Liver (tissue), 9 donors: ENCODE measurements around the gene FAM78A. TPM values are rescaled to one million over a fixed set of nuclear protein-coding genes. Genes with fewer than 3 reads are reported as not detected.

ENCODE experiments used
- DNase-seq: peaks from one replicate; pipeline ENCODE4 v3.0.0-alpha.2; 2017; ENCODE audit warnings: low spot score
- H3K27ac ChIP-seq, 2 donors: one replicate each; pipeline ENCODE4 v1.7.0; 2013; ENCODE audit warnings: inconsistent platforms in 2 of 2, low read length in 2 of 2, control low read depth in 1 of 2, low read depth in 1 of 2, mild to moderate bottlenecking in 1 of 2
- H3K27me3 ChIP-seq, 4 donors: one replicate each; pipeline versions ENCODE4 v1.6.1 to v1.7.0; 2013; ENCODE audit warnings: low read length in 3 of 4, inconsistent platforms in 1 of 4, mild to moderate bottlenecking in 1 of 4, moderate library complexity in 1 of 4; ENCODE audit not compliant: control insufficient read depth in 4 of 4, insufficient read depth in 4 of 4
- H3K36me3 ChIP-seq, 4 donors: one replicate each; pipeline versions ENCODE4 v1.6.1 to v1.7.0; 2013; ENCODE audit warnings: low read length in 3 of 4, mild to moderate bottlenecking in 3 of 4, low read depth in 1 of 4, moderate library complexity in 1 of 4; ENCODE audit not compliant: control insufficient read depth in 4 of 4, insufficient read depth in 3 of 4
- H3K4me1 ChIP-seq, 4 donors: one replicate each; pipeline versions ENCODE4 v1.6.1 to v1.7.0; 2013; ENCODE audit warnings: low read length in 3 of 4, mild to moderate bottlenecking in 3 of 4, moderate library complexity in 1 of 4; ENCODE audit not compliant: control insufficient read depth in 4 of 4, insufficient read depth in 4 of 4
- H3K4me3 ChIP-seq, 3 donors: one replicate each; pipeline versions ENCODE4 v1.6.1 to v1.7.0; 2013; ENCODE audit warnings: low read length in 3 of 3, control low read depth in 1 of 3, low read depth in 1 of 3, mild to moderate bottlenecking in 1 of 3
- H3K9ac ChIP-seq, 2 donors: one replicate each; pipeline ENCODE4 v1.7.0; 2013; ENCODE audit warnings: low read length in 2 of 2, mild to moderate bottlenecking in 2 of 2, moderate library complexity in 2 of 2, control low read depth in 1 of 2, low read depth in 1 of 2
- H3K9me3 ChIP-seq, 4 donors: one replicate each; pipeline versions ENCODE4 v1.6.1 to v1.7.0; 2013; ENCODE audit warnings: low read length in 3 of 4; ENCODE audit not compliant: control insufficient read depth in 4 of 4
- FOXA1 ChIP-seq: IDR thresholded peaks from 2 replicates; pipeline ENCODE4 v1.6.1; 2016; ENCODE audit warnings: antibody characterized with exemption
- GABPA ChIP-seq, 2 donors: IDR thresholded peaks in 1 of 2; conservative IDR thresholded peaks in 1 of 2; 2 replicates each; pipeline ENCODE4 v1.6.1; 2016; ENCODE audit warnings: antibody characterized with exemption in 2 of 2, mild to moderate bottlenecking in 1 of 2, moderate library complexity in 1 of 2
- HNF4A ChIP-seq, 2 donors: conservative IDR thresholded peaks; 2 replicates each; pipeline ENCODE4 v1.6.1; 2016; ENCODE audit warnings: antibody characterized with exemption in 2 of 2, mild to moderate bottlenecking in 2 of 2
- JUND ChIP-seq, 2 donors: IDR thresholded peaks; 2 replicates each; pipeline ENCODE4 v1.6.1; 2016; ENCODE audit warnings: antibody characterized with exemption in 2 of 2
- NR2F2 ChIP-seq: IDR thresholded peaks from 2 replicates; pipeline ENCODE4 v1.6.1; 2016; ENCODE audit warnings: antibody characterized with exemption
- RAD21 ChIP-seq, 2 donors: IDR thresholded peaks; 2 replicates each; pipeline ENCODE4 v1.6.1; 2016; ENCODE audit warnings: antibody characterized with exemption in 2 of 2, mild to moderate bottlenecking in 2 of 2
- SP1 ChIP-seq: IDR thresholded peaks from 2 replicates; pipeline ENCODE4 v1.6.1; 2018; ENCODE audit warnings: antibody characterized with exemption, mild to moderate bottlenecking
- YY1 ChIP-seq: IDR thresholded peaks from 2 replicates; pipeline ENCODE4 v1.6.1; 2016; ENCODE audit warnings: antibody characterized with exemption, mild to moderate bottlenecking
- WGBS: extraction: QIAGEN DNeasy Blood & Tissue Kit; methylation state at CpG from one replicate; pipeline ENCODE4 v1.1.7; 2013; 5-methylcytosine and 5-hydroxymethylcytosine counted together
- polyA plus RNA-seq, 2 donors: library from polyadenylated mRNA; stranded (reverse) in 1 of 2; unstranded in 1 of 2; fragments of 200-250 nt in 1 of 2; fragments of >200 nt in 1 of 2; fragmentation: Nextera tagmentation in 1 of 2; extraction: Ambion mirVana in 1 of 2; gene quantifications; one replicate each; pipeline versions ENCODE4 v1.2.1 to v1.2.3, GENCODE V29; 2013 to 2015
- total RNA-seq, 2 donors: library from RNA; depleted of rRNA; stranded (reverse); fragments of >200 nt; gene quantifications; one replicate each; pipeline ENCODE4 v1.2.3, GENCODE V29; 2014
- TF ChIP-seq, protein P1 (sequence below): fragments of 150-350 bp; IDR thresholded peaks from 2 replicates; pipeline ENCODE4 v1.5.1; 2017; ENCODE audit warnings: improper control_type of control experiment, low read depth, low read length; ENCODE audit not compliant: missing input control
- TF ChIP-seq, protein P2 (sequence below): IDR thresholded peaks from 2 replicates; pipeline ENCODE4 v1.6.1; 2016; ENCODE audit warnings: antibody characterized with exemption, mild to moderate bottlenecking
- TF ChIP-seq, protein P3 (sequence below): IDR thresholded peaks from 2 replicates; pipeline ENCODE4 v1.6.1; 2016; ENCODE audit warnings: antibody characterized with exemption
- donor health status: healthy.
- donor health status: healthy.
- donor health status: healthy.
- donor health status: healthy.
- donor health status: healthy.

The FAM78A gene
- total and polyA plus RNA-seq, 4 donors, result 0.25 to 6.6 (median 1.7) TPM

DNA sequence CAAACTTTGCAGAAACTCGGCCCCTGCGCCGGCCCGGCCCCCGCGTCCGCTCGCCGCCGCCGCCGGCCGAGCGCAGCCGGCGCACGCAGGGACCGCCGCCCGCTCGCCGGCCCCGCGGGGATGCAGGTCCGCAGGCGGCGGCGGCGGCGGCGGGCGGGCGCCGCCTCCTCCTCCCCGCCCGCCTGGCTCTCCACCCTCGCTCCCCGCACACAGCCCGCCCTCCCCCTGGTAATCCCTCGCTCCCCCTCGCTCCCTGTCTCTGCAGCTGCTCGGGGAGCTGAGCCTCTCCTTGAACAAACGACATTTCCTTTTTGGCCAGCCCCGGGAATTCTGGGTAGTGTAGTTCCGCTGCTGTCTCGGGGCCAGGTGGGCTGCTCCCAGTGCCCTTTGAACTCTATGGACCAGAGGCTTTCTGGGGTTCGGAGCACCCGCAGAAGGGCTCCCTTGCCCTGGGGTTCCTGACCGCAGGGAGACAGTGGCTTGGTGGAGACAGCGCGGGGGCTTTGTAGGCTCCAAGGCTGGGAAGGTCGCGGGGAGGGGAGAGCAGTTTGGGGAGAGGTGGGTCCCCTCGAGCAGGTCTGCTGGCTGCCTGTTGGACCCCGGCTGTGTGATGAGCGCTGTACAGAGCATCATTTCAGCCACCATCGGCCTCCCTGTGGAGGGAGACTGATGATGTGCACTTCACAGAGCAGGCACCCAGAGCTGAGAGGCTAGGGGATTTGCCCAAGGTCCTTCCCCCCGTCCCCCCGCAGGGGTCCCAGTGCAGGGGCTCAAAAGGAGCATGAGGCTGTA is 1.8 kb upstream of the FAM78A start:
- Histone ChIP-seq H3K27me3 (peaks cover 0 to 6% (median under 1%) of the 10 kb centered on the region in 4 donors), H3K9me3 (no peaks in the 10 kb centered on the region), H3K4me3 (peak overlapping the region in 1 of 3 donors; percentile 77), H3K36me3 (no peaks in the 10 kb centered on the region), H3K27ac (peak overlapping the region in 1 of 2 donors; percentile 43), H3K4me1 (peaks cover 2 to 9% (median 4%) of the 10 kb centered on the region in 4 donors), H3K9ac (no peak overlapping the region)
- DNase-seq, result peak; percentile 72
- 9% methylated on average over 59 of the region's 59 CpGs for WGBS
- TF ChIP-seq GABPA (IDR thresholded peaks at IDR 0.05 in 1 of 2, conservative IDR thresholded peaks at IDR 0.05 in 1 of 2), result peak in 1 of 2 donors; percentile 48
- no peak for TF ChIP-seq NR2F2
- no peak for TF ChIP-seq RAD21 (IDR thresholded peaks at IDR 0.05)
- no peak for TF ChIP-seq SP1
- peak; percentile 26 for TF ChIP-seq YY1
- TF ChIP-seq, protein P1, sequence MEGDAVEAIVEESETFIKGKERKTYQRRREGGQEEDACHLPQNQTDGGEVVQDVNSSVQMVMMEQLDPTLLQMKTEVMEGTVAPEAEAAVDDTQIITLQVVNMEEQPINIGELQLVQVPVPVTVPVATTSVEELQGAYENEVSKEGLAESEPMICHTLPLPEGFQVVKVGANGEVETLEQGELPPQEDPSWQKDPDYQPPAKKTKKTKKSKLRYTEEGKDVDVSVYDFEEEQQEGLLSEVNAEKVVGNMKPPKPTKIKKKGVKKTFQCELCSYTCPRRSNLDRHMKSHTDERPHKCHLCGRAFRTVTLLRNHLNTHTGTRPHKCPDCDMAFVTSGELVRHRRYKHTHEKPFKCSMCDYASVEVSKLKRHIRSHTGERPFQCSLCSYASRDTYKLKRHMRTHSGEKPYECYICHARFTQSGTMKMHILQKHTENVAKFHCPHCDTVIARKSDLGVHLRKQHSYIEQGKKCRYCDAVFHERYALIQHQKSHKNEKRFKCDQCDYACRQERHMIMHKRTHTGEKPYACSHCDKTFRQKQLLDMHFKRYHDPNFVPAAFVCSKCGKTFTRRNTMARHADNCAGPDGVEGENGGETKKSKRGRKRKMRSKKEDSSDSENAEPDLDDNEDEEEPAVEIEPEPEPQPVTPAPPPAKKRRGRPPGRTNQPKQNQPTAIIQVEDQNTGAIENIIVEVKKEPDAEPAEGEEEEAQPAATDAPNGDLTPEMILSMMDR, result no peak
- TF ChIP-seq FOXA1, result no peak

DNA sequence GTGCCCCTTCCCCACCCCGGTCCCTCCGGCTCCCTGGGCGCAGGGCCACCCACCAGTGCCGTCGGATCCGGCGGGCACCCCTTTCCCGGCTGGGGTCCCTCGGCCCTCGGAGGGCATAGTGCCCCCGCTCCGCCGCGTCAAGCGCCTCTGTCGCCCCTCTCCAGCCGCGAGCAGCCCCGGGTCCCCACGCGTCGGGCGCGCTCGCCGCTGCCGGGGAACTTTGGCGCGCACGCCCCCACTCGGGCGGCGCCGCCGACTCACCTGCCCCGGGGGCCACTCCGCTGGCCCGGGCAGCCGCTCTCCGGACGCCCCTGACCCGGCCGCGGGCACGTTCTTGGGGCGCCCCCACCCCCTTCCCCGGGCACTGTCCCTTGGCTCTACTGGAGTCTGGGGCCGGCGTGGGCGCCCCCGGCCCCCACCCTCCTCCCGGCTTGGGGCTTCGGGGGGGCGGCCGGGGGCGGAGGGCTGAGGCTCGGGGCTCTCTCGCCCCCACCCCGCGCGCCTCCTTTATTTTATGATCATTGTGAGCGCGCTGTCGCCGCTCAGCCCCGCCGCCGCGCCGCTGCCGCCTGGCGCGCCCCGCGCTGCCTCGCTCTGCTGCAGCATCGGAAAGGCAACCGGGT is 1.1 kb upstream of the FAM78A start:
- H3K27ac ChIP-seq, result peak overlapping the region; percentile 43 to 50
- no peaks in the 10 kb centered on the region for H3K9me3 ChIP-seq
- peaks cover 0 to 6% (median 0%) of the 10 kb centered on the region in 4 donors for H3K27me3 ChIP-seq
- peaks cover 2 to 9% (median 4%) of the 10 kb centered on the region in 4 donors for H3K4me1 ChIP-seq
- whole genome bisulfite sequencing, result 3% methylated on average over 78 of the region's 78 CpGs
- H3K9ac ChIP-seq, result no peak overlapping the region
- DNase-seq, result no peak
- peak overlapping the region in 2 of 3 donors; percentile 28 to 77 for H3K4me3 ChIP-seq
- H3K36me3 ChIP-seq, result no peaks in the 10 kb centered on the region
- TF ChIP-seq FOXA1 (no peak), JUND (IDR thresholded peaks at IDR 0.05) (no peak), RAD21 (IDR thresholded peaks at IDR 0.05) (no peak), HNF4A (conservative IDR thresholded peaks at IDR 0.05) (no peak)
- TF ChIP-seq, protein P2, sequence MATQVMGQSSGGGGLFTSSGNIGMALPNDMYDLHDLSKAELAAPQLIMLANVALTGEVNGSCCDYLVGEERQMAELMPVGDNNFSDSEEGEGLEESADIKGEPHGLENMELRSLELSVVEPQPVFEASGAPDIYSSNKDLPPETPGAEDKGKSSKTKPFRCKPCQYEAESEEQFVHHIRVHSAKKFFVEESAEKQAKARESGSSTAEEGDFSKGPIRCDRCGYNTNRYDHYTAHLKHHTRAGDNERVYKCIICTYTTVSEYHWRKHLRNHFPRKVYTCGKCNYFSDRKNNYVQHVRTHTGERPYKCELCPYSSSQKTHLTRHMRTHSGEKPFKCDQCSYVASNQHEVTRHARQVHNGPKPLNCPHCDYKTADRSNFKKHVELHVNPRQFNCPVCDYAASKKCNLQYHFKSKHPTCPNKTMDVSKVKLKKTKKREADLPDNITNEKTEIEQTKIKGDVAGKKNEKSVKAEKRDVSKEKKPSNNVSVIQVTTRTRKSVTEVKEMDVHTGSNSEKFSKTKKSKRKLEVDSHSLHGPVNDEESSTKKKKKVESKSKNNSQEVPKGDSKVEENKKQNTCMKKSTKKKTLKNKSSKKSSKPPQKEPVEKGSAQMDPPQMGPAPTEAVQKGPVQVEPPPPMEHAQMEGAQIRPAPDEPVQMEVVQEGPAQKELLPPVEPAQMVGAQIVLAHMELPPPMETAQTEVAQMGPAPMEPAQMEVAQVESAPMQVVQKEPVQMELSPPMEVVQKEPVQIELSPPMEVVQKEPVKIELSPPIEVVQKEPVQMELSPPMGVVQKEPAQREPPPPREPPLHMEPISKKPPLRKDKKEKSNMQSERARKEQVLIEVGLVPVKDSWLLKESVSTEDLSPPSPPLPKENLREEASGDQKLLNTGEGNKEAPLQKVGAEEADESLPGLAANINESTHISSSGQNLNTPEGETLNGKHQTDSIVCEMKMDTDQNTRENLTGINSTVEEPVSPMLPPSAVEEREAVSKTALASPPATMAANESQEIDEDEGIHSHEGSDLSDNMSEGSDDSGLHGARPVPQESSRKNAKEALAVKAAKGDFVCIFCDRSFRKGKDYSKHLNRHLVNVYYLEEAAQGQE, result no peak
- TF ChIP-seq, protein P3, sequence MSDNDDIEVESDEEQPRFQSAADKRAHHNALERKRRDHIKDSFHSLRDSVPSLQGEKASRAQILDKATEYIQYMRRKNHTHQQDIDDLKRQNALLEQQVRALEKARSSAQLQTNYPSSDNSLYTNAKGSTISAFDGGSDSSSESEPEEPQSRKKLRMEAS, result no peak
